Neuronal stem cell (in vitro differentiated cells): ENCODE measurements around the gene N4BP2L1.
A peak's percentile ranks its signal among the peaks of the same experiment; 100 is the strongest.

ENCODE experiments used
- DNase-seq: peaks from one replicate; pipeline ENCODE4 v3.0.0-alpha.2; 2013; ENCODE audit warnings: low spot score
- H2AFZ ChIP-seq: one replicate; pipeline ENCODE4 v1.6.1; 2013; ENCODE audit warnings: mild to moderate bottlenecking, low read length, inconsistent platforms
- H2AK5ac ChIP-seq: 2 replicates; pipeline ENCODE4 v1.6.1; 2013; ENCODE audit warnings: low read depth, mild to moderate bottlenecking, inconsistent platforms, low read length, moderate library complexity, mixed read lengths
- H2BK120ac ChIP-seq: 2 replicates; pipeline ENCODE4 v1.6.1; 2013; ENCODE audit warnings: low read depth, mild to moderate bottlenecking, inconsistent platforms, low read length, moderate library complexity, mixed read lengths
- H2BK12ac ChIP-seq: one replicate; pipeline ENCODE4 v1.6.1; 2013; ENCODE audit warnings: low read length, inconsistent platforms
- H2BK15ac ChIP-seq: 2 replicates; pipeline ENCODE4 v1.6.1; 2013; ENCODE audit warnings: mild to moderate bottlenecking, low read length, inconsistent platforms, mixed read lengths
- H2BK5ac ChIP-seq: one replicate; pipeline ENCODE4 v1.6.1; 2013; ENCODE audit warnings: inconsistent platforms, mild to moderate bottlenecking, low read length, moderate library complexity
- H3K14ac ChIP-seq: one replicate; pipeline ENCODE4 v1.6.1; 2013; ENCODE audit warnings: low read length, inconsistent platforms
- H3K18ac ChIP-seq: 2 replicates; pipeline ENCODE4 v1.6.1; 2013; ENCODE audit warnings: low read length, inconsistent platforms
- H3K23ac ChIP-seq: 2 replicates; pipeline ENCODE4 v1.6.1; 2013; ENCODE audit warnings: low read depth, mild to moderate bottlenecking, mixed read lengths, low read length, inconsistent platforms; ENCODE audit not compliant: poor library complexity
- H3K27ac ChIP-seq: replicated peaks from 3 replicates; pipeline ENCODE4 v1.5.1; 2013; ENCODE audit warnings: low read length, inconsistent platforms
- H3K27me3 ChIP-seq, 3 experiments: 2 replicates each; pipeline ENCODE4 v1.6.1; 2013; ENCODE audit warnings: low read length in 3 of 3, mild to moderate bottlenecking in 2 of 3, inconsistent platforms in 1 of 3, low read depth in 1 of 3, mixed read lengths in 1 of 3, moderate library complexity in 1 of 3; ENCODE audit not compliant: control insufficient read depth in 3 of 3, insufficient read depth in 3 of 3
- H3K36me3 ChIP-seq, 2 donors: replicated peaks in 1 of 2; 2 replicates each; pipeline ENCODE4 v1.6.1; 2013; ENCODE audit warnings: low read length in 2 of 2; ENCODE audit not compliant: control insufficient read depth in 2 of 2, insufficient read depth in 2 of 2
- H3K4ac ChIP-seq: 2 replicates; pipeline ENCODE4 v1.6.1; 2013; ENCODE audit warnings: inconsistent platforms, mild to moderate bottlenecking, low read length, moderate library complexity
- H3K4me1 ChIP-seq, 2 donors: 1 replicate in 1 of 2; 2 replicates in 1 of 2; pipeline ENCODE4 v1.6.1; 2013; ENCODE audit warnings: low read length in 2 of 2, low read depth in 1 of 2; ENCODE audit not compliant: control insufficient read depth in 2 of 2, insufficient read depth in 1 of 2
- H3K4me2 ChIP-seq: one replicate; pipeline ENCODE4 v1.6.1; 2013; ENCODE audit warnings: mild to moderate bottlenecking, low read length, inconsistent platforms; ENCODE audit not compliant: insufficient read depth, poor library complexity, severe bottlenecking
- H3K4me3 ChIP-seq, 2 donors: 2 replicates each; pipeline ENCODE4 v1.5.1; 2013; ENCODE audit warnings: low read length in 2 of 2, mild to moderate bottlenecking in 2 of 2, inconsistent platforms in 1 of 2, moderate library complexity in 1 of 2
- H3K79me1 ChIP-seq: one replicate; pipeline ENCODE4 v1.6.1; 2013; ENCODE audit warnings: low read depth, mild to moderate bottlenecking, inconsistent platforms, low read length, moderate library complexity
- H3K9ac ChIP-seq: one replicate; pipeline ENCODE4 v1.6.1; 2013; ENCODE audit warnings: mild to moderate bottlenecking, low read depth, low read length, inconsistent platforms; ENCODE audit not compliant: poor library complexity
- H3K9me3 ChIP-seq, 2 donors: replicated peaks in 1 of 2; 2 replicates each; pipeline versions ENCODE3 to v1.6.1; 2013; ENCODE audit warnings: low read length in 2 of 2, mild to moderate bottlenecking in 2 of 2, inconsistent platforms in 1 of 2, low read depth in 1 of 2, mixed read lengths in 1 of 2, moderate library complexity in 1 of 2; ENCODE audit not compliant: control insufficient read depth in 2 of 2, insufficient read depth in 1 of 2
- H4K8ac ChIP-seq: one replicate; pipeline ENCODE4 v1.6.1; 2013; ENCODE audit warnings: low read depth, mild to moderate bottlenecking, inconsistent platforms, low read length, moderate library complexity
- H4K91ac ChIP-seq: one replicate; pipeline ENCODE4 v1.6.1; 2013; ENCODE audit warnings: low read length, low read depth, mild to moderate bottlenecking, inconsistent platforms; ENCODE audit not compliant: poor library complexity
- WGBS, 2 donors: extraction: QIAGEN DNeasy Blood & Tissue Kit; methylation state at CpG; one replicate each; pipeline ENCODE4 v1.1.7; 2013; ENCODE audit warnings: missing lambda C conversion rate in 2 of 2, mixed read lengths in 1 of 2; ENCODE audit not compliant: insufficient read length in 2 of 2, insufficient replicate concordance in 1 of 2; ENCODE audit errors: extremely low coverage in 2 of 2; 5-methylcytosine and 5-hydroxymethylcytosine counted together

Gene N4BP2L1

GRCh38 chr13:32428581-32429432 is 877 bp upstream of the N4BP2L1 start:
- peak overlapping the region in 1 of 2 donors; percentile 58 for H3K4me3 ChIP-seq
- no CpG with 5 or more reads among the region's 9 CpGs for WGBS, 2 donors
- H2BK120ac ChIP-seq = no peak overlapping the region
- no peak overlapping the region for H3K14ac ChIP-seq
- no peak overlapping the region for H4K8ac ChIP-seq
- peak overlapping the region; percentile 95 for H3K4me2 ChIP-seq
- H3K36me3 ChIP-seq = no peaks in the 10 kb centered on the region
- peaks cover 2% of the 10 kb centered on the region in 2 donors for H3K4me1 ChIP-seq
- H4K91ac ChIP-seq = no peak overlapping the region
- peaks cover 0 to 28% (median 3%) of the 10 kb centered on the region in 3 experiments for H3K27me3 ChIP-seq
- no peak overlapping the region for H2BK12ac ChIP-seq
- no peak overlapping the region for H3K18ac ChIP-seq
- no peak overlapping the region for H2AK5ac ChIP-seq
- DNase-seq = no peak
- H2AFZ ChIP-seq = peak overlapping the region; percentile 92
- H3K9ac ChIP-seq = no peak overlapping the region
- no peak overlapping the region for H2BK5ac ChIP-seq
- H3K27ac ChIP-seq = no peak overlapping the region
- no peak overlapping the region for H3K4ac ChIP-seq
- H3K79me1 ChIP-seq = no peaks in the 10 kb centered on the region
- H3K23ac ChIP-seq = no peak overlapping the region
- no peak overlapping the region for H2BK15ac ChIP-seq
- no peaks in the 10 kb centered on the region for H3K9me3 ChIP-seq

GRCh38 chr13:32426990-32427851 is 709 bp downstream of the N4BP2L1 start:
- H3K23ac ChIP-seq = peak overlapping the region; percentile 59
- H2AK5ac ChIP-seq = no peak overlapping the region
- peak overlapping the region; percentile 87 for H3K18ac ChIP-seq
- H3K9me3 ChIP-seq = no peaks in the 10 kb centered on the region
- H3K9ac ChIP-seq = peak overlapping the region; percentile 82
- no peak overlapping the region for H2BK5ac ChIP-seq
- H3K36me3 ChIP-seq = no peaks in the 10 kb centered on the region
- no peak overlapping the region for H2BK15ac ChIP-seq
- peak overlapping the region; percentile 92 for H2AFZ ChIP-seq
- WGBS, 2 donors = no CpG with 5 or more reads among the region's 90 CpGs
- peaks cover 0 to 28% (median 3%) of the 10 kb centered on the region in 3 experiments for H3K27me3 ChIP-seq
- H3K4ac ChIP-seq = no peak overlapping the region
- H3K4me2 ChIP-seq = peak overlapping the region; percentile 95
- H2BK12ac ChIP-seq = no peak overlapping the region
- no peak overlapping the region for H3K27ac ChIP-seq
- no peak overlapping the region for H4K91ac ChIP-seq
- H2BK120ac ChIP-seq = no peak overlapping the region
- H3K79me1 ChIP-seq = no peaks in the 10 kb centered on the region
- no peak overlapping the region for H4K8ac ChIP-seq
- peak overlapping the region; percentile 58 to 76 for H3K4me3 ChIP-seq
- H3K14ac ChIP-seq = peak overlapping the region; percentile 48
- DNase-seq = peak; percentile 29
- H3K4me1 ChIP-seq = peaks cover 2% of the 10 kb centered on the region in 2 donors

GRCh38 chr13:32426191-32426989 is 1.5 kb downstream of the N4BP2L1 start:
- Histone ChIP-seq H3K27ac (no peak overlapping the region), H3K9ac (no peak overlapping the region), H2BK120ac (no peak overlapping the region), H2BK5ac (no peak overlapping the region), H2BK15ac (no peak overlapping the region), H4K8ac (no peak overlapping the region), H3K23ac (peak overlapping the region; percentile 59), H3K36me3 (no peaks in the 10 kb centered on the region), H3K27me3 (peaks cover 0 to 28% (median 3%) of the 10 kb centered on the region in 3 experiments), H3K79me1 (no peaks in the 10 kb centered on the region), H3K18ac (no peak overlapping the region), H3K14ac (no peak overlapping the region), H2AFZ (peak overlapping the region; percentile 92), H3K4me2 (peak overlapping the region; percentile 95), H3K4me1 (peaks cover 2% of the 10 kb centered on the region in 2 donors), H3K4ac (no peak overlapping the region), H2BK12ac (no peak overlapping the region), H2AK5ac (no peak overlapping the region), H3K9me3 (no peaks in the 10 kb centered on the region), H3K4me3 (peak overlapping the region; percentile 58 to 76), H4K91ac (no peak overlapping the region)
- WGBS, 2 donors = no CpG with 5 or more reads among the region's 19 CpGs
- no peak for DNase-seq
